GM11168 (cell line): ENCODE results near the gene VGLL1.

Source experiments
- in situ Hi-C: fragments of 300-500 bp; cut with MboI; formaldehyde crosslinking; loops from one replicate; pipeline ENCODE4 v1.12.0; 2022; ENCODE audit warnings: low sequenced_read_pairs; ENCODE audit not compliant: unreplicated experiment

The VGLL1 gene

GRCh38 chrX:136531951-136532350 lies at the start of gene VGLL1:
TSS of gene VGLL1 (plus strand) at chrX:136532215. CDS start at chrX:136536021, 3,806 bp downstream.
- in situ Hi-C loops: no loop called here

GRCh38 chrX:136487647-136488046 lies 44.4 kb upstream of the VGLL1 start, which contains the start of gene BRS3:
TSS of gene BRS3 (plus strand) at chrX:136487947. CDS start at chrX:136488115, 168 bp downstream.
- in situ Hi-C loops: no loop called here

- in situ Hi-C loops: no loop called here
These were observed 43.3 kb upstream of the VGLL1 start for GRCh38 chrX:136488706-136489105.

- in situ Hi-C loops: no loop called here
These were observed 40.2 kb upstream of the VGLL1 start for GRCh38 chrX:136491832-136492231.

- in situ Hi-C loops: no loop called here
These were observed 39.0 kb upstream of the VGLL1 start for GRCh38 chrX:136493011-136493410.

- in situ Hi-C loops: no loop called here
These were observed 37.0 kb upstream of the VGLL1 start for GRCh38 chrX:136495043-136495442.

GRCh38 chrX:136496186-136496763 lies 35.7 kb upstream of the VGLL1 start:
- in situ Hi-C loops: no loop called here

GRCh38 chrX:136496764-136497555 lies 35.1 kb upstream of the VGLL1 start:
- in situ Hi-C loops: no loop called here

GRCh38 chrX:136497556-136498052 lies 34.4 kb upstream of the VGLL1 start, which contains the start of gene HTATSF1:
TSS of gene HTATSF1 (plus strand) at chrX:136497592. CDS start at chrX:136497685, 93 bp downstream.
- in situ Hi-C loops: no loop called here

- in situ Hi-C loops: no loop called here
These were observed 12.9 kb upstream of the VGLL1 start for GRCh38 chrX:136519069-136519468.

- in situ Hi-C loops: no loop called here
These were observed 8.2 kb upstream of the VGLL1 start for GRCh38 chrX:136523770-136524169.

GRCh38 chrX:136525738-136526606 lies 6.0 kb upstream of the VGLL1 start:
- in situ Hi-C loops: no loop called here

- in situ Hi-C loops: no loop called here
These were observed 3.2 kb upstream of the VGLL1 start for GRCh38 chrX:136528645-136529315.

- in situ Hi-C loops: no loop called here
These were observed 2.2 kb upstream of the VGLL1 start for GRCh38 chrX:136529795-136530194.

GRCh38 chrX:136534131-136534530 lies 2.1 kb downstream of the VGLL1 start:
- in situ Hi-C loops: no loop called here

- in situ Hi-C loops: no loop called here
These were observed 6.8 kb downstream of the VGLL1 start for GRCh38 chrX:136538811-136539210.

- in situ Hi-C loops: no loop called here
These were observed 8.2 kb downstream of the VGLL1 start for GRCh38 chrX:136540226-136540625.

GRCh38 chrX:136541294-136541693 lies 9.3 kb downstream of the VGLL1 start:
- in situ Hi-C loops: no loop called here

- in situ Hi-C loops: no loop called here
These were observed 10.3 kb downstream of the VGLL1 start for GRCh38 chrX:136542281-136542680.

GRCh38 chrX:136546371-136546781 lies 14.4 kb downstream of the VGLL1 start:
- in situ Hi-C loops: no loop called here
